Liver (tissue), 9 donors: ENCODE data around the gene TMEM135. TPM values are rescaled to one million over a fixed set of nuclear protein-coding genes. Genes with fewer than 3 reads are reported as not detected.

ENCODE experiments used
- DNase-seq: peaks from one replicate; pipeline ENCODE4 v3.0.0-alpha.2; 2017; ENCODE audit warnings: low spot score
- H3K27ac ChIP-seq, 2 donors: one replicate each; pipeline ENCODE4 v1.7.0; 2013; ENCODE audit warnings: inconsistent platforms in 2 of 2, low read length in 2 of 2, control low read depth in 1 of 2, low read depth in 1 of 2, mild to moderate bottlenecking in 1 of 2
- H3K27me3 ChIP-seq, 4 donors: one replicate each; pipeline versions ENCODE4 v1.6.1 to v1.7.0; 2013; ENCODE audit warnings: low read length in 3 of 4, inconsistent platforms in 1 of 4, mild to moderate bottlenecking in 1 of 4, moderate library complexity in 1 of 4; ENCODE audit not compliant: control insufficient read depth in 4 of 4, insufficient read depth in 4 of 4
- H3K36me3 ChIP-seq, 4 donors: one replicate each; pipeline versions ENCODE4 v1.6.1 to v1.7.0; 2013; ENCODE audit warnings: low read length in 3 of 4, mild to moderate bottlenecking in 3 of 4, low read depth in 1 of 4, moderate library complexity in 1 of 4; ENCODE audit not compliant: control insufficient read depth in 4 of 4, insufficient read depth in 3 of 4
- H3K4me1 ChIP-seq, 4 donors: one replicate each; pipeline versions ENCODE4 v1.6.1 to v1.7.0; 2013; ENCODE audit warnings: low read length in 3 of 4, mild to moderate bottlenecking in 3 of 4, moderate library complexity in 1 of 4; ENCODE audit not compliant: control insufficient read depth in 4 of 4, insufficient read depth in 4 of 4
- H3K4me3 ChIP-seq, 3 donors: one replicate each; pipeline versions ENCODE4 v1.6.1 to v1.7.0; 2013; ENCODE audit warnings: low read length in 3 of 3, control low read depth in 1 of 3, low read depth in 1 of 3, mild to moderate bottlenecking in 1 of 3
- H3K9ac ChIP-seq, 2 donors: one replicate each; pipeline ENCODE4 v1.7.0; 2013; ENCODE audit warnings: low read length in 2 of 2, mild to moderate bottlenecking in 2 of 2, moderate library complexity in 2 of 2, control low read depth in 1 of 2, low read depth in 1 of 2
- H3K9me3 ChIP-seq, 4 donors: one replicate each; pipeline versions ENCODE4 v1.6.1 to v1.7.0; 2013; ENCODE audit warnings: low read length in 3 of 4; ENCODE audit not compliant: control insufficient read depth in 4 of 4
- ATF3 ChIP-seq: IDR thresholded peaks from 2 replicates; pipeline ENCODE4 v1.6.1; 2016; ENCODE audit warnings: antibody characterized with exemption
- CTCF ChIP-seq: fragments of 150-350 bp; IDR thresholded peaks from 2 replicates; pipeline ENCODE4 v1.5.1; 2017; ENCODE audit warnings: improper control_type of control experiment, low read depth, low read length; ENCODE audit not compliant: missing input control
- EGR1 ChIP-seq, 2 donors: IDR thresholded peaks; 2 replicates each; pipeline ENCODE4 v1.6.1; 2016 to 2018; ENCODE audit warnings: antibody characterized with exemption in 2 of 2, low read depth in 2 of 2
- FOXA1 ChIP-seq: IDR thresholded peaks from 2 replicates; pipeline ENCODE4 v1.6.1; 2016; ENCODE audit warnings: antibody characterized with exemption
- GABPA ChIP-seq, 2 donors: IDR thresholded peaks in 1 of 2; conservative IDR thresholded peaks in 1 of 2; 2 replicates each; pipeline ENCODE4 v1.6.1; 2016; ENCODE audit warnings: antibody characterized with exemption in 2 of 2, mild to moderate bottlenecking in 1 of 2, moderate library complexity in 1 of 2
- HNF4A ChIP-seq, 2 donors: conservative IDR thresholded peaks; 2 replicates each; pipeline ENCODE4 v1.6.1; 2016; ENCODE audit warnings: antibody characterized with exemption in 2 of 2, mild to moderate bottlenecking in 2 of 2
- HNF4G ChIP-seq: IDR thresholded peaks from 2 replicates; pipeline ENCODE4 v1.6.1; 2016; ENCODE audit warnings: antibody characterized with exemption
- NR2F2 ChIP-seq: IDR thresholded peaks from 2 replicates; pipeline ENCODE4 v1.6.1; 2016; ENCODE audit warnings: antibody characterized with exemption
- RAD21 ChIP-seq, 2 donors: IDR thresholded peaks; 2 replicates each; pipeline ENCODE4 v1.6.1; 2016; ENCODE audit warnings: antibody characterized with exemption in 2 of 2, mild to moderate bottlenecking in 2 of 2
- REST ChIP-seq: IDR thresholded peaks from 2 replicates; pipeline ENCODE4 v1.6.1; 2016; ENCODE audit warnings: antibody characterized with exemption, mild to moderate bottlenecking
- RXRA ChIP-seq, 2 donors: IDR thresholded peaks; 2 replicates each; pipeline ENCODE4 v1.6.1; 2017 to 2018; ENCODE audit warnings: antibody characterized with exemption in 2 of 2, mild to moderate bottlenecking in 1 of 2
- SP1 ChIP-seq: IDR thresholded peaks from 2 replicates; pipeline ENCODE4 v1.6.1; 2018; ENCODE audit warnings: antibody characterized with exemption, mild to moderate bottlenecking
- TAF1 ChIP-seq: conservative IDR thresholded peaks from 2 replicates; pipeline ENCODE4 v1.6.1; 2016; ENCODE audit warnings: antibody characterized with exemption, mild to moderate bottlenecking
- ZBTB33 ChIP-seq: IDR thresholded peaks from 2 replicates; pipeline ENCODE4 v1.6.1; 2016; ENCODE audit warnings: antibody characterized with exemption
- WGBS: extraction: QIAGEN DNeasy Blood & Tissue Kit; methylation state at CpG from one replicate; pipeline ENCODE4 v1.1.7; 2013; 5-methylcytosine and 5-hydroxymethylcytosine counted together
- polyA plus RNA-seq, 2 donors: library from polyadenylated mRNA; stranded (reverse) in 1 of 2; unstranded in 1 of 2; fragments of 200-250 nt in 1 of 2; fragments of >200 nt in 1 of 2; fragmentation: Nextera tagmentation in 1 of 2; extraction: Ambion mirVana in 1 of 2; gene quantifications; one replicate each; pipeline versions ENCODE4 v1.2.1 to v1.2.3, GENCODE V29; 2013 to 2015
- total RNA-seq, 2 donors: library from RNA; depleted of rRNA; stranded (reverse); fragments of >200 nt; gene quantifications; one replicate each; pipeline ENCODE4 v1.2.3, GENCODE V29; 2014
- donor health status: healthy.
- donor health status: healthy.
- donor health status: healthy.
- donor health status: healthy.
- donor health status: healthy.

The TMEM135 gene
- total and polyA plus RNA-seq, 4 donors = 10.0 to 38.9 (median 23.5) TPM

GRCh38 chr11:87128372-87128771, 90.6 kb downstream of the TMEM135 start:
- no peak for TF ChIP-seq REST
- TF ChIP-seq TAF1 = no peak
- no peak for TF ChIP-seq EGR1 (IDR thresholded peaks at IDR 0.05; ENCODE audit: low read depth in 2 of 2)
- TF ChIP-seq NR2F2 = no peak
- no peak for TF ChIP-seq ATF3
- no peak for TF ChIP-seq HNF4A (conservative IDR thresholded peaks at IDR 0.05)
- TF ChIP-seq ZBTB33 = no peak
- no peak for TF ChIP-seq HNF4G
- TF ChIP-seq FOXA1 = no peak
- no peak for TF ChIP-seq CTCF
- TF ChIP-seq SP1 = no peak
- TF ChIP-seq RAD21 (IDR thresholded peaks at IDR 0.05) = no peak
- TF ChIP-seq GABPA (IDR thresholded peaks at IDR 0.05 in 1 of 2, conservative IDR thresholded peaks at IDR 0.05 in 1 of 2) = no peak
- Histone ChIP-seq H3K9ac (no peak overlapping the region), H3K9me3 (no peaks in the 10 kb centered on the region)

GRCh38 chr11:87134524-87135106, 96.9 kb downstream of the TMEM135 start:
- TF ChIP-seq RXRA (IDR thresholded peaks at IDR 0.05) (no peak), GABPA (IDR thresholded peaks at IDR 0.05 in 1 of 2, conservative IDR thresholded peaks at IDR 0.05 in 1 of 2) (no peak), ZBTB33 (no peak)
- no peaks in the 10 kb centered on the region for H3K27me3 ChIP-seq
- WGBS = 97% methylated on average over 1 of the region's 1 CpG
- H3K27ac ChIP-seq = no peak overlapping the region
- no peak for DNase-seq
- H3K4me3 ChIP-seq = no peak overlapping the region
- peaks cover 0 to 2% (median 0%) of the 10 kb centered on the region in 4 donors for H3K36me3 ChIP-seq
- no peak overlapping the region for H3K9ac ChIP-seq
- no peaks in the 10 kb centered on the region for H3K4me1 ChIP-seq
- peaks cover 0 to 6% (median 2%) of the 10 kb centered on the region in 4 donors for H3K9me3 ChIP-seq

More at GRCh38 chr11:87128372-87128771, 90.6 kb downstream of the TMEM135 start:
- H3K4me3 ChIP-seq = no peak overlapping the region
- H3K36me3 ChIP-seq = no peaks in the 10 kb centered on the region
- H3K4me1 ChIP-seq = no peaks in the 10 kb centered on the region
- no peak for DNase-seq
- 67% methylated on average over 2 of the region's 2 CpGs for WGBS
- no peaks in the 10 kb centered on the region for H3K27me3 ChIP-seq
- H3K27ac ChIP-seq = no peak overlapping the region
